Tongue (tissue), 2 donors: ENCODE results near the gene RPL10A. TPM values are rescaled to one million over a fixed set of nuclear protein-coding genes. Genes with fewer than 3 reads are reported as not detected.
A peak's percentile ranks its signal among the peaks of the same experiment; 100 is the strongest.

Source experiments
- DNase-seq: peaks from one replicate; pipeline ENCODE4 v3.0.0-alpha.2; 2015
- total RNA-seq: library from RNA; depleted of rRNA; stranded (reverse); fragments of >200 nt; gene quantifications from one replicate; pipeline ENCODE4 v1.2.3, GENCODE V29; 2014

Gene RPL10A
- total RNA-seq, 1 donor from 2014 or later, result 1,709 TPM

GRCh38 chr6:35449287-35449881 lies 18.8 kb upstream of the RPL10A start:
- peak; percentile 84 for DNase-seq

DNA sequence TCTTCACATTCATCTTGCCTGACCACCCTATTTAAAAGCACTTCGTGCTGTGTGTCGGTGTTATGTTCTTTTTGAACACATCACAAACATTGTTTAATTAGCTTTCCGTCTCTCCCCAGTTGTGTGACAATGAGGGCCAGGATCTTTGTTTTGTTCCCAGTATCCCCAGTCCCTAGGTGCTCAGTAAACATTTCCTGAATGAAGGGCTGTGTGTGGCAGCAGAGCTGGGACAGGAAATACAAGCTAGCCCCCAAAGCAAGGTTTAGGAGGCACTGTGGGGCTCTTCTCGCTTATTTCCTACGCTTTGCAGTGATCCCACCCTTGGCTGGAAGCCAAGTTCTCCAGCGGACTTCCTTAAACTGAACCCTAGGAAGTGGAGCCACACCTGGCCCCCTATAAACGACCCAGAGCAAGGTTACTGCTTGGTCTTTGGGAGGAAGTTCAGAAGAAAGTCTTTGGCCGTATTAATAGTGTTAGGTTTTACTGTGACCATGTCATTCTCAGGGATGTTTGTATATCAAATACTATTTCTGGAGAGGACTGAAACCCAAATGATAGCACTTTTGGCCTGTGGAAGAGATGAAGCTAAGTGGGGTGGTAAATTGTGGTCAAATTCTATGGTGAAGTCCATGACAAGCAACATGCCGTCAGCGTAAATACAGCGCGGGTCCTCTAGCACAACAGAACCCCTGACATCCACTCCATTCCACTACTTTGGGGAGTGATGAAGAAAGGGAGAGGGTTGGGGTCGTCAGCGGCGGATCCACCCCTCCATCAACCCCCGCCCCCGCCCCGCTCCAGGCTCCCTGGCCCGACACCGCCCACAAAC lies 16.6 kb upstream of the RPL10A start:
- peak; percentile 41 for DNase-seq

- peak; percentile 97 for DNase-seq
Observed at GRCh38 chr6:35452183-35453090, 15.8 kb upstream of the RPL10A start, which contains the start of gene FANCE. Gene FANCE, plus strand, starts transcription at chr6:35452338. Its CDS starts 208 bp downstream, at chr6:35452546.

DNA sequence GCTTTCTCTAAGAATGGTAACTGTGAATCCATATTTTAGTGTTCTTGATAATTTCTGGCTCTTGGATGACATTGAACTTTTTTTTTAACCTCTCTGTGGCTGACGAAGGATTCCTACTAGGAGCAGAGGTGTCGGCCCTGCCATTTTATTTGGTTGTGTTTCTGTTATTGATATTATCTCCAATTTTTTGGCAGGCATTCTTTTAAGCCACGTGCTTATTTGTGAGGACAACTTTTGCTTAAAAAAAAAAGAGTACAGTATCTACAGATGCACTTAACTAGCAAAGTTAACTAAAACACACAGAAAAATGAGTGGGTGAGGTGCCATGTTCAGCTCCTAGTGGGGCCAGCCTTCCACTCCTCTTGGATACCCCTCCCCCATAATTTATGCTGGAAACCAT lies 15.0 kb upstream of the RPL10A start:
- no peak for DNase-seq

GRCh38 chr6:35454391-35455110 lies 13.7 kb upstream of the RPL10A start:
- peak; percentile 54 for DNase-seq

DNA sequence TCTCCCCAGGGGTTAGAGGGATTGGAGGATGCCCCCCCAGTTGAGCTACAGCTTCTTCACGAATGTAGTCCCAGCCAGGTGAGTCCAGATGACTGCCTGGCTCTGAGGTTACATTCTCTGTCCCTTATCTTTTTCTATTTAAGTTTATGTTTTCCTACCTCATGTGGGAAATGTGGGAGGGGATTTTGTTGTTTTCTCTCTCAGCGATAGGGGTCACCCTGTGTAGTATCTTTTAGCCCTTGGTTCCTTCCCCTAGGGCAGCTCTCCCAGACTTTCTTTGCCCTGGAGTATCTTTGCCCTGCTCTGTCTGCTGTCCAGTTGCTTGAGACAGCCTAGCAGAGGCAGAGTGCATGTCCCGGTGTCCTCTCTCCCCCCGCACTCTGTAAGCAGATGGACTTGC lies 10.3 kb upstream of the RPL10A start:
- no peak for DNase-seq

DNA sequence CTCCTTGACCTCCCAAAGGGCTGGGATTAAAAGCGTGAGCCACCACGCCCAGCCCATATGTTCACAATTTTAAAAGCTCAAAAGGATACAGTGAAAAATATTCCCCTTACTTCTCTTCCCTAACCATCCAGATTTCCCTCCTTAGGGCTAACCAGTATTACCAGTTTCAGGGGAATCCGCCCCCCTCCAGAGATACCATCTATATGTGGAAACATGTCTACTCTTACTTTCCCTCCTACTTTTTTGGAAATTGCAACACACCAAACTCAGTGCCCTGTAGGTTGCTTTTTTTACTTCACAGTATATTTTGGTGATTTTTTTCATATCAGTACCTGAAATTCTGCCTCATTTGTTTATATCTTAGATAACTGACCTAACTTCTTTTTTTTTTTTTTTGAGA lies 6.9 kb upstream of the RPL10A start:
- DNase-seq, result no peak

GRCh38 chr6:35463292-35463691 lies 4.9 kb upstream of the RPL10A start:
- DNase-seq, result no peak

- DNase-seq, result no peak
Observed at GRCh38 chr6:35465646-35466045, 2.6 kb upstream of the RPL10A start.

DNA sequence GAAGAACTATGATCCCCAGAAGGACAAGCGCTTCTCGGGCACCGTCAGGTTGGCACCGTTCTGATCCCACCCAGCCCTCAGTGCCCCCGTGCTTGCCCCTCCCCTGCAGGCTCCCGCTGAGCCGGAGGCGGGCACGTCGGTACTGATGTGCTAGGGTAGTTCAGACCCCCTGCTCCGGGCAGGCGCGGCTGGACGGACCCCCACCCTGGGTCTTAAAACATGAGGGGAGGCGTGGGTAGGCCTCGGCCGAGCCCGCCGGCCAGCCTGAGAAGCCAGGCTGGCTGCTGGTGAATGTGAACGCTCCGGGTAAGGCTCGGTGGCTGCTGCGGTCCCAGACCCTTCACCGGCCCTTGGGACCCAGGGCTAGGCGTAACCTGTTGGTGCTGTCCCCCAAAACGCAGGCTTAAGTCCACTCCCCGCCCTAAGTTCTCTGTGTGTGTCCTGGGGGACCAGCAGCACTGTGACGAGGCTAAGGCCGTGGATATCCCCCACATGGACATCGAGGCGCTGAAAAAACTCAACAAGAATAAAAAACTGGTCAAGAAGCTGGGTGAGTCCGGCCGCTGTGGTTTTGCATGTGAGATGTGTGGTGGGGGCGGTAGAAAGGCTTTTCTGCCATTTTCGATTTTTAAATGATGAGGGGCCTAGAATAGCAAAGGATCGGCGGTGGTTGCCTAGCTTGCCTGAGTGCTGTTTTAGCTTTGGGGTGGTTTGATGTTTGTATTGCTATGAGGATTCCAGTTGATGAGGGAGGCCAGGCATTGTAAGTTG lies 964 bp downstream of the RPL10A start:
- DNase-seq, result peak; percentile 33

DNA sequence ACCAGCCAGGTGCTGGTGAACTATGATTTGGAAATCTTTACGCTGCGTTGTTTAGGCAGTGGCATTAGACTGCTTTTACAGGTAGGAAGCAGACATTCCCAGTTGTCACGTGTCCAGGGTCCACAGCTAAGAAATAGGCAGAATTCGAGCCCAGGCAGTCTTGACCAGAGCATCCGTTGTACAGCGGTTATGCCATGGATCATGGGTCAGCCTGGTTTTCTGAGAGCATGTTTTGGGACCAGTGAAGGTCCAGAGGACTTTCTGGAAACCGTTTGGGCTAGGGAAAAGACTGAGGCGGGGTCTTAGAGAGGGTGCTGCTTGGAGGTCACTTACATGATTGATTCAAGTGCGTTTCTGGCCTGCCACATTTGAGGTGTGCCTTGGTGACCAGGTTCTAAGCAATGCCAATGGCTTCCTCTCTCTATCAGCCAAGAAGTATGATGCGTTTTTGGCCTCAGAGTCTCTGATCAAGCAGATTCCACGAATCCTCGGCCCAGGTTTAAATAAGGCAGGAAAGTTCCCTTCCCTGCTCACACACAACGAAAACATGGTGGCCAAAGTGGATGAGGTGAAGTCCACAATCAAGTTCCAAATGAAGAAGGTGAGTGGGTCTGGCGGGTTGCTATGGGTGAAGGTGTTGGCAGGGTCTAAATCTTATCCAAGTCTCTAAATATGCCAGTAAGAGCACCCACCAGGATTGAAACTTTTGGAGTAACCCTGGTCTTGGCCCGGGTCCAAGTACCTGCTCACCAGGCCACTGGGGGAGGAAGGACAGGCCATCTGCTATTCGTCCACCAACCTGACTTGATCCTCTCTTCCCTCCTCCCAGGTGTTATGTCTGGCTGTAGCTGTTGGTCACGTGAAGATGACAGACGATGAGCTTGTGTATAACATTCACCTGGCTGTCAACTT lies 1.8 kb downstream of the RPL10A start:
- no peak for DNase-seq

GRCh38 chr6:35470663-35471120 lies 2.5 kb downstream of the RPL10A start:
- no peak for DNase-seq

GRCh38 chr6:35471836-35472345 lies 3.7 kb downstream of the RPL10A start:
- no peak for DNase-seq

GRCh38 chr6:35473075-35473849 lies 5.1 kb downstream of the RPL10A start:
- no peak for DNase-seq

GRCh38 chr6:35473850-35474130 lies 5.6 kb downstream of the RPL10A start:
- DNase-seq, result no peak

GRCh38 chr6:35474131-35474941 lies 6.1 kb downstream of the RPL10A start:
- no peak for DNase-seq

DNA sequence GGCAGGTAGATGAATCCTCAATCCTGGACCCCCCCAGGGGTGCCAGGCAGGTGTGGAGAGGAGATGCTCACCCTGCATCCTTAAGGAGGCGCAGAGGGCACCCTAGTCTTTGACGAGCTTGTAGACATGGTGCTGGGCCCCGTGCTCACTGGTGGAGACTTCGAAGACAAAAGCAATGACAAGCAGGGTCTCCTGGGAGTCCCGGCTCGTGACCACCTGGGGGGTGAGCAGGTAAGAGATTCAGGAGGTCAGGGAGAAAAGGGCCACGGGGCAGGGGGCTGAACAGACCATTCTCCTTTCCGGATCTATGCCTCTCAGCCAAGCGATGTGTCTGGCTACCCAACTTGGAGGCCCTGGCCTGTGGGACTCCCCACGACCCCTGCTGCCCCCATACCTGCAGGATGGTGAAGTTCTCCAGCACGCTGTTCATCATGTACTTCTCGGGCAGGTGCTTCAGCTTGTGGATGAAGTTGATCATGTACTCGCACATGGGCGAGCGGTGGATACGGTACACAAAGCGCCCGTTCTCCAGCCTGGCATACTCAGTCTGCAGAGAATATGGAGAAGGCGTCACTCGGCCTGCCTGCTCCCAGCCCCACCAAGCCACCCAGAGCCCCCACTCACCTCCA lies 6.9 kb downstream of the RPL10A start:
- DNase-seq, result no peak

GRCh38 chr6:35475573-35475972 lies 7.4 kb downstream of the RPL10A start:
- DNase-seq, result no peak
